Myocyte (in vitro differentiated cells): ENCODE data around the gene PLK2. TPM values are rescaled to one million over a fixed set of nuclear protein-coding genes. Genes with fewer than 3 reads are reported as not detected.

Source experiments
- DNase-seq: peaks from one replicate; pipeline ENCODE4 v3.0.0-alpha.2; 2012; ENCODE audit warnings: low read depth
- total RNA-seq: library from RNA; depleted of rRNA; stranded (reverse); fragments of >200 nt; gene quantifications from 2 replicates; pipeline ENCODE4 v1.2.3, GENCODE V29; 2014

Gene PLK2
- total RNA-seq, 1 donor from 2014 or later = 171 TPM

DNA sequence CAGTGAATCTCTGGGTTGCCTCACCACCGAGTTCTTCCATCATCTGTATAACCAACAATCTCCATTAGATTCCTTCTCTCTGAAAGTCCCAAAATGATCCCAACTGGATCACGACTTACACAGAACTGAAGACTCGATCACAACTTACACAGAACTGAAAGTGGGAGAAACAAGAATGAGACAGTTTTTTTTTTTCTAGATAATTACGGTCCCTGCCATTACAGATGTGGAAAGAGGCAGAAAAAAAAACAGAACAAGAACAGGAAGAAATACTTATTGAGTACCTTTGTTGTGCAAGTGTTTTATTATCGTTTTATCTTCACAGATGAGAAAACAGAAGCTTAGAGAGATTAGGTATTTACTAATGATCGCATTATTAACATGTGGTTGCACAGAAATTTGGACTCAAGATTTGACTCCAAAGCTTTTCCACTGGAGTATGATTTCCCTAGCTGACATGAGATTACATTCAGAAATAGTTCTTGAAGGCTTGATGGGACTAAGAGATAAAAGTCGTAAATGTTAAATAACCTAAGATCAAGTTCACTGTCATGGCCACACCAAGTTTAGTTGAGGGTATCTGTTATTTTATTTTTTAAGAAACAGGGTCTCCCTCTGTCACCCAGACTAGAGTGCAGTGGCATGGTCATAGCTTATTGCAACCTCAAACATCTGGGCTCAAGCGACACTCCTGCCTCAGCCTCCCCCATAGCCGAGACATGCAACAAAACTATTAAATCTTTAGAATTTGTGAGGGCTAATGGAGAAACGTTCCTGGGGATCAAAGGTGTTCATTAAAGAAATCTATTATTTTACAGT is 8.9 kb downstream of the PLK2 start:
- DNase-seq = peak; percentile 4

DNA sequence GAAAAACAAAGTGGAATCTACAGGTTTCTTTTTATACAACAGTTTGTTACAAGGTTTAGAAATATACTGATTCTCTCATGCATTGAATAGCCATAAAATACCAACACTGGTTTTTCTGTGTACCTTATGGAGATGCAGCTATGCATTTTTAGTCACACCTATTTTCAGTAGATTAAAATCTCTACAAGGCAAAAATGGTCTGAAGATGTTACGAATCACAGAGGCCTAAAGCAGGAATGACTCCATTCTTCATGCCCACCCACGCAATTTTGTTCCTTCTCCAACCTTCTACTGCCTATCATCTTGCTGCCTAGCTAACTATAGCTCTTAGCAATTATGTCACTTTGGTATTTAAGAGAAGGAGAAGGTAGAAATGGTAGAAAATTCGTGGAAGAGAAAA is 9.9 kb downstream of the PLK2 start:
- DNase-seq = no peak

DNA sequence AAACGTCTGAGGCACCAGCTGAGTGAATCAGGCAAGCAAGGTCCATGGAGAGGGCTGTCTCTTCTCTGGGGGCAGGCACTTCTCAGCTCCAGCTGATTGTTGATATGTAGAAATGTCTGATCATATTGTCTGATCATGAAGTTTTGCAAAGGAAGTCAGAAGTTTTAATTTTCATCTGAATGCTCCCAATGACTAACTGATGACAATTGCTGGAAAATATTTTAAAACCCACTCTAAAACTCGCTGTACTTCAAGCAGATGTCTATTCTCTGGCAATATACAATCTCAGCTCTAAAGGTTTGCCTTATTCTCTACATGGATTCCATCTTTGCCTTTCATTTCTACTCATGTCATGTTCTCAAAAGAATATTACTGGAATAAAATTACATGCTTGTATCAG is 12.7 kb downstream of the PLK2 start:
- peak; percentile 13 for DNase-seq

DNA sequence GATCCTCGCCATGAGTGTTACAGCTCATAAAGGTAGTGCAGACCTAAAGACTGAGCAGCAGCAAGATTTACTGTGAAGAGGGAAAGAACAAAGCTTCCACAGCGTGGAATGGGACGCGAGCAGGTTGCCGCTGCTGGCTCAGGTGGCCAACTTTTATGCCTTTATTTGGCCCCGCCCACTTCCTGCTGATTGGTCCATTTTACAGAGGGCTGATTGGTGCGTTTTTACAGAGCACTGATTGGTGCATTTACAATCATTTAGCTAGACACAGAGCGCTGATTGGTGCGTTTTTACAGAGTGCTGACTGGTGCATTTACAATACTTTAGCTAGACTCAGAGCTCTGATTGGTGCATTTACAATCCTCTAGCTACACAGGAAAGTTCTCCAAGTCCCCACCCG is 13.9 kb downstream of the PLK2 start:
- DNase-seq = no peak

DNA sequence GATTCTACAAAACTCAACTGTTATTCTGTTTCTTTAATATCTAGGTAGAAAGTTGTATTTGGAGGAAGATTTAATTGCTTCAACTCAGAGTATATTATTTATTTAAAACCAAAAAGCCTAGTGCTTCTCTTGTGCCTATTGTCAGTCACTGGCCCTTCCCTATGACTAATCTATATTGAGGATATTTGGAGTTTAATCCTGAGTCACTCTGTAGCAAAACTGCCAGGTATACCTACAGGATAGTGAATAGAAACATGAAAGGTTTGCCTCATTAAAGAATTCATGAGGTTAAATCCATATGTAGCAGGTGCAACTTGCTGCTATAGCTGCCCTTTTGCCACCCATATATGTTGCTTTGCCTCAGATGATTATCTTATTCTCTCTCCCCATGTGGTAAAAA is 15.1 kb downstream of the PLK2 start:
- DNase-seq = no peak

DNA sequence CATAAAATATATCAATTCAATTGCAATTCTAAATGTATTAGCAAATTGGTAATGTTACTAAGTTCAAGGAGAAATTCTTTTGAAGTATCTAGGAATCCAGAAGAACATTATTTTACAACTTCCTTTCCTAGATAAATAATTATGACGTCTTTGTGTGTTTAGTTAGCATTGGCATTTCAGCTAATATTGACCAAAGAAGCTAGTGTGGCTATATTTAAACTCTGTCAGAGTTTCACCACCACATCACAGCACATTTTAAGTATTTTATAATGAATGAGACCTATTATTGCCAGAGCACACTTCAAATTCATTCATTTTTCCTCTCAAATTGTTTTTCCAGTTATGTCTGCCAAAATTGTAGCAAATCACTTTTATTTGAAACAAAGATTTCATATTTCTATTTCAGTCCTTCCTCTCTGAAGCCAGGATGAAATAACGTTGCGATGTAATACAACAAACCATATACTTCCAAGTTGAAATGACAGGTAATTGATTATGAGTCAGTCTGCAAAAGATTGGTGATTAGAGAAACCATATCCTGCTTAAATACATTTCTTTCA is 18.9 kb downstream of the PLK2 start:
- no peak for DNase-seq

DNA sequence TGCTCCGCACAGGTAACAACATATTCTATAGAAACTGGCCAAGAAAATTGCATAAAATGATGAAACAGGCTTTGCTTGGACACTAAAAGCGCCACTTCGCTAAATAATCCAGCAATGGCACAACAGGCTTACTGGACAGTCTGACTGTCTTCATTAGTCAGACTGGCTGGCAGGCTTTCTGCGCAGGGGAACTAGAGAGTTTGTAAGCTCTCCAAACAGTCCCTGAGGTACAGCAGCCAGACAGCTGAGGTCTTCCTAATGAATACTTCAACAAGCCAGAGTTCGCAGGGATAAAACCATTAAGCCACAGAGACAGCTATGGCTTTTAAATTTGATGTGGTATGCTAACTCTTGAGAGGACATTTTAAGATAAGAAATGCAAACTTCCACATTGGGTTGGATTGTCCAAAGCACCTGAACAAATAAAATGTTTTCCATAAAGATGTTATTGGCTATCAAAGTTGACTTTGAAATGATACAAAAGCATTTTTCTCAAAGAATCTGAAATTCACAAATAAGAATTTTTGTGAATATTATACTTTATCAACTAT is 20.7 kb downstream of the PLK2 start:
- peak; percentile 70 for DNase-seq

DNA sequence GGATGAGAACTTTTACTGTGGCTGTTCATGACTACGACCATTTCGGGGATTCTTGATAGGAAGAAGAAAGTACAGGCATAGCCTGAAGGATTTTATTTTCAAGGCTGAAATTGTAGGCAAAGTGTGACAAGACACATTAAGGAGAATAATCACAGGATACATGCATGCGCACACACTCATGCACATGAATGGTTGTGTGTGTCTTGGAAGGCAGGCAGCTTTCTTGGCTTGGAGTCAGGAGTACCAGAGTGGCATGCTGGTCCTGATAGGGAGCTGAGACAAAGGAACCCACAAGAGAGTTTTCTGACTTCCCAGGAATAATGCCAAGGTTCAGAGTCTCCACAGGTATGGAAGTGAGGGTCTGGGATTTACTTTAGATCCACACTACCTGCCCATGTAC is 22.2 kb downstream of the PLK2 start:
- no peak for DNase-seq

DNA sequence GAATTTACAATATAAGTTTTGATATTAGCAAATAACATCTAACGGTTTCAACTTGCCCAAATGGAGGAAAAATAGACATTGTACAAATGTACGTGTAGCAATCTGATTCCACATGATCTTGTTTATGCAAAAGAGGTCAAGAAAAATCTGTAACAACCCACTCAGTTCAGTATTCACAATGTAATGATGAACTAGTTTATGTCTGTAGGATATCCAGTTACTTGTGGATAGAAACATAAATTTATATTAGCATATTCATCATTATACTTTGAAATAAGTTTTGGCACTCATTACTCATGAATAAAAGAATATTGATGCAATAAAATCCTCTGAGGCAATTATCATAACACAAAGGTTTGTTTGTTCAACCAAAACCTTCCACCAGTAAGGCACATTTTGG is 28.1 kb downstream of the PLK2 start:
- no peak for DNase-seq

DNA sequence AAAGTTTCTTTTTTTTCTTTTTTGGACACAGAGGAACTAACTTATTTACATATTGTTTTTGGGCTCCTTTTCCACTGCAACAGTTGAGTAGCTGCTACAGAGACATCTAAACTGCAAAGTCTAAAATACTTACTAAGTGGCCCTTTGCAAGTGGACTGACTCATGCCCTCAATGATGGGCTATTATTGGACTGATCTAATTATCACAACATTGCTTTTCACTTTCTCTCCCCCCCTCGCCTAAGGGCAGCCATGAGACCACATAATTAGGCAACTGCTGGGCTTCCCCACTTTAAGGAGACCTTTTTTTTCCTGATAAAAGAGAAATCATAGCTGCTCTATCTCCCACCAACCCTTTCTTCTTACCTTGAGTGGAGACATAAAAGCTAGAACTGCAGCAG is 47.0 kb downstream of the PLK2 start:
- DNase-seq = no peak

DNA sequence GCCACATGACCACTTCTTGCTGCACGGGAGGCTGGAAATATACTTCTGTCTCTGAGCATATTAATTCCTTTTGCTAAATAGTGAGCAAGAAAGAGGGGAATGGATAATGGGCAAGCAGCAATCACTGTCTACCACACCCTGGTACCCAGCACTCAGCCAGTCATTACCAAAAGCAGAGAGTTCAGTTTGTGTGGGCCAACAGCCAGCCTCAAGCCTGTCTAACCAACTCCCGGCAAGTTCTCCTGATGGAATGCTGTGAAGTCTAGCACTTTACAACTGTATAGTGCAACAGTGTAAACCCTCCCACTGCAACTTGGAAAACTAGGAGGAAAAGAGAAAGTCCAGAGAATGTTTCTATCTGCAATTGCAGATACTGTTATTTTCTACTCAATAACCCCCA is 47.8 kb downstream of the PLK2 start:
- DNase-seq = no peak

DNA sequence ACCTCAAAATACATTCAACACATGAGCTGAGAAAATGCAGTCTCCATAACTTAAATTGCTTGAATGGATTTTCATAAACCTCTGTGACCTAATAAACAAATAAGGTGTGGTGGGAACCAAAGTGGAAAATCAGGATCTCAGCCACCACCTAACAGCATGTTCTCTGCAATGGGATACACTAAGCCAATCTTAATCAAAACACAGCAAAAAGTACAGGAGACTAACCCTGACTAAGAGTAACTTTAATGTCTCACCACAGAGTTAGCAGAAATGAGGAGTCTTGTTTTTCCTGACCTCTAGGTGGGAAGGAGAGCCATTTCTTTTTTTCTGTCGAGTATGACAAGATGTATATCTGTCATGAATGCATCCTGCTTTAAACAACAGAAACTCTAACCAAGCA is 48.5 kb downstream of the PLK2 start:
- no peak for DNase-seq

DNA sequence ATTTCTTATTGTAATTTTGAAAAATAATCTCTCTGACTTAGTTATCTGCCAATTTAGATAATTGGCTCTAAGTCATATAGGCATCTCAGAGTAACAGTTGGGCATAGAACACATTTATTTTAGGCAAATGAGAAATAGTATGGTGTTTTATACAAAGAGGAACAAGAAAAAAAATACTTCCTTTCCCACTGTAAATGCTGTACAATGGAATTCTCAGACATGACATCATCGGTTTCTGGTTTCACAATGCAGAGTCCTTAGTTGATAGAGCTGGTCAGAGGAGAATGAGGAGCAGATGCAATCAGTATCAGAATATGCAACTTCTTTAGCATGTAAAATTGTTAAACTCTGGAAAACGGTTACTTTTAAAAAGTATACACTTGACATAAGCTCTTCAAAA is 49.4 kb downstream of the PLK2 start:
- DNase-seq = peak; percentile 69

DNA sequence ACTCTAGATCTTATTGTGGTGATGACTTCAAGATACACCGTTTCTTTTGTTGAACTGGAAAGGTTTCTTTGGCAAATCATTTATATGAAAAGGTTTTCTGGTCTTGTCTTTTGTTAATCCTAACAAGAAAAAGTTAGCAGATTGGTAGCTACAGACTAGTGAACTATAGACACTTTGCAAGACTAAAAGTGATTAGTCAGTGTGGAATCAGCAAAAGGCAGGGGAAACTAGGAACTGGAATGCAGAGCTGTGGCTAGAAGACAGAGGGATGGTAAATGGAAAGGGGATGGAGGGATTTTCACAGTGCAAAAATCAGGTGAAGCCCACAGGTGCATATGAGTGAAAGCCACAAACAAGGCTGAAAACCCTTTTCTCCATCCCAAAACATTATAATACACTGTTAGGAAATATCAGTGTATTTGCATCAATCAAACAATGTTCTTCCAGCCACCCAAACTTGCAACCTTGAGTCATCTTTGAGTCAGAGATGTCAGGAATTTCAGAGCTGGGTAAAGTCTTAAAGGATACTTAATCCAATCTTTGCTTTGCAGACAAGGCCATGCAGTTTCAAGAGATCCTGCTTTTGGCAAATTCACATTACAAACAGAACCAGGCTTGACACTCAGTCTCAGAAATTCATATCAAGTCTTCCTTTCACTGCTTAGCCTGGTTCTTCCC is 52.7 kb downstream of the PLK2 start:
- DNase-seq = peak; percentile 32

DNA sequence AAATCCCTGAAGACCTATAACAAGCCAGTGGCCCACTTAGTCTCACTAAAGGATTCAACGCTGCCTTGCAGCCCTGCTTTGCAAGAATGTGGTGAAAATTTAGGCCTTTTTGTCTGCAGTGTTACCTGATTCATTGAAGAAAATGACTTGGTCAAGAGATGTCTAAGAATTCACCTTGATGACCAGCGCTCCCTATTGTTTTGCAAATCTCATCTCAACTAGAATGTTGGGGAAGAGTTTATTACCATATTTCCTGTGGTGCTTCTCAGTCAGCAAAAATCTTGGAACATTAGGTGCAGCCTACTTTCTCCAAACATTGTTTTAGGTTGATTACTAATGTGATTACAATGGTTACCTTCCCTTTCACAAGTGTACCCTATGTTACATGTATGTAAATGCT is 53.5 kb downstream of the PLK2 start:
- DNase-seq = no peak

DNA sequence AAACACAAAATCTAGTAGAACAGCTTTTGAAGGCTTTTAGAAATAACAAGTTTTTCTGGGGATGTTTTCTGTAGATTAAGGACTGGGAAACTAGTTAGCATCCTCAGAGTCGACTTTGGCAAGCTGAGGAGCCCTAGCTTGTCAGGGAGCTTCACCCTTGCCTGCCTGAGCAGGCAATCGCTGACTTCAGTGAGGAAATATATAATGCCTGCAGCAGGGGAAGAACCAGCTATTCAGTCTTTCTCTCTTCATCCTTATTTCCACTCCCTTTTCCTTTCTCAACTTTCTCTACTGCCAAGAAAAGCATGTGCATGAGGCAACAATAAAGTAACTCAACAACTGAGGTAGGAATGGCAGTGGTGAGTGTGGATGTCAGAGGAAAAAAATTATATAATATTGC is 54.7 kb downstream of the PLK2 start:
- no peak for DNase-seq

DNA sequence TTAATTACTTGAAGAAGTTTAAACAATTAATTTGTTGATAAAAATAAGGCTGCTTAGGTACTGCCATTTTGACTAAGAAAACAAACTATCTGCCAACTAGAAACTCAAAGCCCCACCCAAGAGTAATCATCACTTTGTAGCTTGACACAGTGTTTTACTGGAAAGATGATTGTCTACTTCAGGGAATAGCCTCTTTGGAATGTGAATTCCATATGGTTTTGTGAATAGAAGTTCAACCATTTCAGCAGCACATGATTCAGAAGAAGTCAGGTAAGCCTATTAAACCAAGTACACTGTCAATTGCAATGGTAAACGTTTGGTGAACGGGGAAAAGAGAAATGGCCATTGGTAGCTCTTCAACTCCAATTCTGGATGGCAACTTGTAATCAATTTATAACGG is 55.2 kb downstream of the PLK2 start:
- DNase-seq = no peak

Other genes starting within 250 kb of the PLK2 start
- not detected in 2 replicates for gene GAPT, start 31.3 kb upstream of the PLK2 start, total RNA-seq
- not detected in 2 replicates for gene RAB3C, start 123.0 kb upstream of the PLK2 start, total RNA-seq